LNCaP clone FGC (cell line): Measurements from ENCODE around the gene KIAA0930.

Experiments
- DNase-seq: peaks from one replicate; pipeline ENCODE4 v3.0.0-alpha.2; 2011; ENCODE audit warnings: low read depth
- H3K4me3 ChIP-seq: 2 replicates; pipeline ENCODE4 v1.5.1; 2011; ENCODE audit warnings: mild to moderate bottlenecking, low read depth, low read length, control low read depth
- TF ChIP-seq, protein P1 (sequence below): IDR thresholded peaks from 2 replicates; pipeline ENCODE4 v1.5.1; 2012; ENCODE audit warnings: mild to moderate bottlenecking; ENCODE audit not compliant: control insufficient read depth, insufficient read depth; ENCODE audit errors: extremely low read depth

KIAA0930 gene

DNA sequence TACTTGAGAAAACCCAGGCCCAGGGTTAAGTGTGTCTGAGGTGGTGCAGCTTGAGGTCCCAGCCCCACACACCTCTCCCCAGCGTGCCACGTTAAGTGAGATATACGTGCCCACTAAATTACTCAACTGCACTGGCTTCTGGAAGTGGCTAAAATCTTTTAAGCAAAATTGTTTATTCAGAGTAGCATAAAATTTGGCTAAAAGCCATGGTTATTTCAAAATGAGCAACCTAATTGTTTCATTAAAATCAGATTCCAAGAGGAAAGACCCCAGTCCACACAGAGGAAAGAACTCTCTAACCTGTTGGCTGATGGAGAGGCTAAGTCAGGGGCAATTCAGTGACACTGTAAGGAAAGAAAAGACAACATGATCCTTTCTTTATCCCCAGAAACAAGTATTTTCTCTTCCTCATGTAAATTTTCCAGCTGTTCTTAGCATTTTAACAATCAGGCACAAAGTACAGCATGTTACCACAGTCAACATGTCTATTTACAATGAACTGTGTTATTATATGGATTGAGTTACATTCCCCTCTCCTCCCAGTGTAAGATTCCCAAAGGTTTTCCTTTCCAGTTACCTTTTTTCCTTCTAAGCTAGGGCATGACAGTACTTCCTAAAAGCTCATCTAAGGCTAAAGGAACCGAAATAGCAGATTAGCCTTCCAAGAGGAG lies 50.4 kb downstream of the KIAA0930 start:
- H3K4me3 ChIP-seq, result peak overlapping the region; percentile 6; the same call in 1 of the 2 replicates
- DNase-seq, result peak; percentile 84
- TF ChIP-seq, protein P1, sequence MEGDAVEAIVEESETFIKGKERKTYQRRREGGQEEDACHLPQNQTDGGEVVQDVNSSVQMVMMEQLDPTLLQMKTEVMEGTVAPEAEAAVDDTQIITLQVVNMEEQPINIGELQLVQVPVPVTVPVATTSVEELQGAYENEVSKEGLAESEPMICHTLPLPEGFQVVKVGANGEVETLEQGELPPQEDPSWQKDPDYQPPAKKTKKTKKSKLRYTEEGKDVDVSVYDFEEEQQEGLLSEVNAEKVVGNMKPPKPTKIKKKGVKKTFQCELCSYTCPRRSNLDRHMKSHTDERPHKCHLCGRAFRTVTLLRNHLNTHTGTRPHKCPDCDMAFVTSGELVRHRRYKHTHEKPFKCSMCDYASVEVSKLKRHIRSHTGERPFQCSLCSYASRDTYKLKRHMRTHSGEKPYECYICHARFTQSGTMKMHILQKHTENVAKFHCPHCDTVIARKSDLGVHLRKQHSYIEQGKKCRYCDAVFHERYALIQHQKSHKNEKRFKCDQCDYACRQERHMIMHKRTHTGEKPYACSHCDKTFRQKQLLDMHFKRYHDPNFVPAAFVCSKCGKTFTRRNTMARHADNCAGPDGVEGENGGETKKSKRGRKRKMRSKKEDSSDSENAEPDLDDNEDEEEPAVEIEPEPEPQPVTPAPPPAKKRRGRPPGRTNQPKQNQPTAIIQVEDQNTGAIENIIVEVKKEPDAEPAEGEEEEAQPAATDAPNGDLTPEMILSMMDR, result no peak

- no peak for DNase-seq
- no peak overlapping the region for H3K4me3 ChIP-seq
- TF ChIP-seq, protein P1, result no peak
Observed at GRCh38 chr22:45188779-45189178, 51.9 kb downstream of the KIAA0930 start.

DNA sequence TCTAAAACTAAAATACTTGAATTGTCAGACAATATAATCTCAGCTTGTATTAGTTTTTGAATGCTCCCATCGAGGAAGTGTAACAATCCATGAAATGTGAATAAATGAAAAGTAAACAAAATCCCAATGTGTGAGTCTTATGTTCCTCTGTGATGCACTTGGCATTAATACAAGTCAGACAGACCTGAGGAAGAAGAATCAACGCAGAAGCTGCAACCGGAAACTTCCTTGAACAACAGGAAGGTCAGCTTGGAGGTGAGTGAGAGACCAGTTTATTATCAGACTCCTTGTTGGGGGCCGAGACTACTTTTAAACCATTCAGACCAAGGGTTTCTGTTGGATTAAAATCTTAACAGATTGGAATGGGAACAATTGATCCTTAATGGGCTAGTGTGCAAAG lies 52.8 kb downstream of the KIAA0930 start:
- DNase-seq, result peak; percentile 83
- TF ChIP-seq, protein P1, result no peak
- H3K4me3 ChIP-seq, result no peak overlapping the region

DNA sequence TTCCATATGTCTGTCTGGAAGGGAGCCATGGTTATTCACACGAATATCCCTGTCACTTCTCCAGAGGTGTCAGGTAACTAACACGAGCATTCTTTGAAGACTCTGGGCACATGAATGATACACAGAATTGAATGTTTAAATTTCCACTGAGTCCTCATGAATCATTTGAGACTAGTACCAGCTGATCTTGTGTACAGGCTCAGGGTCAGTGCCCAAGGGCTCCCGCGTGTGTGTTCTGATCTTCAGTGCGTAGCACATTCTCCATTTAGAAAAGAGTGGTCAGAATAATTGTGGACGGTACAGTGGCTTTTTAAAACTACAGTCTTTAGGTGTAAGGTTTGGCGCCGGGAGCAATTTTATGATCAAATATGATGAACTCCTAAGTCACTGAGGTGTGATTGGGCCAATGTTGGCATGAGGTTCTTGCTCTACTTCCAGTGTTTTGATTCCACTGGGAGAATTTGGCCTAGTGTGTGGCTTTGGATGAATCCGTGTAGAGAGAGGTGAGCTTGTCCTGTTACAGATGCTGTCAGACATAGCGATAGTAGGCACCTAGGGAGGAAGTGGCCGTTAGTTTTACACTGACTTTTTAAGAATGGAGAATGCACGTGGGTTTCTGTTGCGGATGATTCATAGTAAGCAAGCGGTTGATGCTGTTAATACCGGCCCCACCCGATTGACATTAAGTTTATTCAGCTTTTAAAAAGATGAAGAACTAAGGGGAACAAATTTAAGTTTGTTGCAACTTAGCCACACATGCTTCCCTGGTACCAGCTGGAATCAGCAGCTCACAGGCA lies 54.8 kb downstream of the KIAA0930 start:
- DNase-seq, result no peak
- TF ChIP-seq, protein P1, result no peak
- no peak overlapping the region for H3K4me3 ChIP-seq

DNA sequence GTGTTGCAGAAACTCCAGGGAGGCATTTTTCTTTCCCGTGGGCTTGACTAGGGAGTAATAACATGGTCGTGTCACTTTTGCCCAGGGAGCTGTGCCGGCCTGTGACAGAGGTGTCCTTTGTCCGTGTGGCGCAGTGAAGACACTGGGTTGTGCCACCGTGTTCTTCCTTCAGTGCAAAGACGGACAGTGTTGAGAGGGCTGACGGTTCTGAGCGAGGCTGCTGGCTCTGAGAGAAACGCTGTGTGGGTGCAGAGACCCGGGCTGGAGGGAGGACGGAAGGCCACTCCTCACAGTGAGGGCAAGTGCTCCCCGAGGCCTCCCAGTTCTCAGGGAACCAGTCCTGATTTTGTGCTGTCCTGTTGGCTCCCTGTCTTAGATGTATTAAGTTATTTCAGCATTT lies 56.7 kb downstream of the KIAA0930 start:
- TF ChIP-seq, protein P1, result no peak
- H3K4me3 ChIP-seq, result no peak overlapping the region
- no peak for DNase-seq

GRCh38 chr22:45181766-45182165 lies 58.9 kb downstream of the KIAA0930 start:
- H3K4me3 ChIP-seq, result no peak overlapping the region
- DNase-seq, result no peak
- TF ChIP-seq, protein P1, result no peak
